DMS53 treated with DMSO at 0.1 percent for 48 hours (cell line): ENCODE measurements around the gene SYNJ1.

ENCODE experiments used
- DNase-seq: peaks from one replicate; lab custom pipeline; 2025; ENCODE audit not compliant: unreplicated experiment; lab: John Stamatoyannopoulos, UW

Gene SYNJ1

GRCh38 chr21:32584472-32584871 is 143.3 kb downstream of the SYNJ1 start:
- DNase-seq = no peak

- no peak for DNase-seq
Observed at GRCh38 chr21:32581732-32582131, 146.1 kb downstream of the SYNJ1 start.

- DNase-seq = no peak
Observed at GRCh38 chr21:32580949-32581348, 146.9 kb downstream of the SYNJ1 start.
